HCT116 (cell line): ENCODE data around the gene PNO1. TPM values are rescaled to one million over a fixed set of nuclear protein-coding genes. Genes with fewer than 3 reads are reported as not detected.

Experiments
- ATAC-seq: fragments of 200-7000 bp; cut with Tn5 transposase; 2 replicates; pipeline ENCODE4 v1.9.1; 2020; ENCODE audit warnings: mild to moderate bottlenecking, moderate library complexity
- BruUV-seq: library from RNA; stranded (reverse); fragments of 400-500 nt; replicated peaks from 2 replicates; lab custom pipeline; 2021; lab: Mats Ljungman, UMichigan
- CTCF ChIA-PET: fragments of 300-600 bp; sonication (Branson Sonifier 250); formaldehyde crosslinking; loops from one replicate; lab custom pipeline; 2021; ENCODE audit warnings: antibody characterized with exemption; lab: Charles Lee
- POLR2A ChIA-PET: fragments of 300-600, 350-600 bp; sonication (Branson Sonifier 250); formaldehyde crosslinking; loops from one replicate; lab custom pipeline; 2021; ENCODE audit warnings: antibody characterized with exemption; lab: Charles Lee
- RAD21 ChIA-PET, 2 experiments: fragments of 300-600 bp; sonication (Branson Sonifier 250); formaldehyde crosslinking; loops; one replicate each; lab custom pipeline; 2023; ENCODE audit warnings: low total read pairs in 2 of 2; ENCODE audit not compliant: uncharacterized antibody in 2 of 2, unreplicated experiment in 2 of 2, low non-redundant PET in 1 of 2; lab: Charles Lee
- DNase-seq: peaks from one replicate; pipeline ENCODE4 v3.0.0-alpha.2; 2010; ENCODE audit warnings: low read depth, low spot score
- H2AFZ ChIP-seq: fragments of 200-600 bp; shearing (Covaris generic), sonication (generic); 2 replicates; pipeline ENCODE4 v1.6.1; 2017; ENCODE audit warnings: low read depth, mixed run types, mixed read lengths, antibody characterized with exemption, low read length; ENCODE audit not compliant: poor library complexity, severe bottlenecking
- H3K27ac ChIP-seq: 2 replicates; pipeline ENCODE4 v1.5.1; 2012; ENCODE audit warnings: low read depth, low read length
- H3K27me3 ChIP-seq: fragments of 200-600 bp; sonication (generic); 2 replicates; pipeline ENCODE4 v1.6.1; 2016; ENCODE audit warnings: mixed run types, low read length, mixed read lengths; ENCODE audit not compliant: insufficient read depth
- H3K36me3 ChIP-seq, 2 experiments: fragments of 200-500 bp in 1 of 2; fragments of 200-600 bp in 1 of 2; sonication (Bioruptor generic) in 1 of 2; sonication (generic) in 1 of 2; 2 replicates each; pipeline versions ENCODE4 v1.5.1 to v1.6.1; 2014 to 2016; ENCODE audit warnings: low read length in 2 of 2, inconsistent platforms in 1 of 2, mixed read lengths in 1 of 2, mixed run types in 1 of 2; ENCODE audit not compliant: insufficient read depth in 2 of 2, control insufficient read depth in 1 of 2
- H3K4me1 ChIP-seq, 2 experiments: fragments of 200-600 bp in 1 of 2; sonication (generic) in 1 of 2; 2 replicates each; pipeline versions ENCODE4 v1.5.1 to v1.6.1; 2012 to 2017; ENCODE audit warnings: low read length in 2 of 2, inconsistent platforms in 1 of 2, mild to moderate bottlenecking in 1 of 2, mixed read lengths in 1 of 2, mixed run types in 1 of 2, moderate library complexity in 1 of 2; ENCODE audit not compliant: insufficient read depth in 2 of 2, control insufficient read depth in 1 of 2
- H3K4me2 ChIP-seq: fragments of 200-600 bp; sonication (generic); 2 replicates; pipeline ENCODE4 v1.6.1; 2017; ENCODE audit warnings: mixed run types, low read length, mixed read lengths
- H3K4me3 ChIP-seq, 2 experiments: fragments of 200-600 bp in 1 of 2; sonication (generic) in 1 of 2; replicated peaks in 1 of 2; 2 replicates each; pipeline ENCODE4 v1.5.1; 2011 to 2016; ENCODE audit warnings: low read length in 2 of 2, control low read depth in 1 of 2, low read depth in 1 of 2, mild to moderate bottlenecking in 1 of 2, mixed read lengths in 1 of 2, mixed run types in 1 of 2
- H3K79me2 ChIP-seq: fragments of 200-600 bp; sonication (generic); 2 replicates; pipeline ENCODE4 v1.6.1; 2017; ENCODE audit warnings: mild to moderate bottlenecking, mixed run types, low read length, moderate library complexity, mixed read lengths; ENCODE audit not compliant: insufficient read depth
- H3K9ac ChIP-seq: fragments of 200-600 bp; sonication (generic); 2 replicates; pipeline ENCODE4 v1.6.1; 2016; ENCODE audit warnings: low read length, mixed read lengths
- H3K9me2 ChIP-seq: fragments of 200-600 bp; sonication (generic), shearing (Covaris generic); 2 replicates; pipeline ENCODE4 v1.6.1; 2017; ENCODE audit warnings: mixed run types, mild to moderate bottlenecking, moderate library complexity; ENCODE audit not compliant: insufficient read depth
- H3K9me3 ChIP-seq, 2 experiments: fragments of 200-500 bp in 1 of 2; fragments of 200-600 bp in 1 of 2; sonication (Bioruptor generic) in 1 of 2; sonication (generic) in 1 of 2; 2 replicates each; pipeline ENCODE4 v1.6.1; 2014 to 2017; ENCODE audit warnings: low read length in 2 of 2, mixed read lengths in 2 of 2, inconsistent platforms in 1 of 2, low read depth in 1 of 2, mild to moderate bottlenecking in 1 of 2, mixed run types in 1 of 2, moderate library complexity in 1 of 2; ENCODE audit not compliant: control insufficient read depth in 1 of 2, insufficient read depth in 1 of 2
- H4K20me1 ChIP-seq: fragments of 200-600 bp; sonication (generic), shearing (Covaris generic); 2 replicates; pipeline ENCODE4 v1.6.1; 2017; ENCODE audit warnings: mixed run types, mild to moderate bottlenecking, moderate library complexity; ENCODE audit not compliant: insufficient read depth
- ATF3 ChIP-seq: IDR thresholded peaks from 2 replicates; pipeline ENCODE4 v1.6.1; 2012
- CEBPB ChIP-seq: IDR thresholded peaks from 2 replicates; pipeline ENCODE4 v1.6.1; 2012; ENCODE audit warnings: low read depth
- EGR1 ChIP-seq: IDR thresholded peaks from 2 replicates; pipeline ENCODE4 v1.6.1; 2012; ENCODE audit warnings: low read depth
- EZH2 ChIP-seq: fragments of 200-600 bp; sonication (generic); IDR thresholded peaks from 2 replicates; pipeline ENCODE4 v1.6.1; 2017; ENCODE audit warnings: antibody characterized with exemption, mixed run types
- FOSL1 ChIP-seq: IDR thresholded peaks from 2 replicates; pipeline ENCODE4 v1.6.1; 2012; ENCODE audit warnings: low read depth
- JUND ChIP-seq: IDR thresholded peaks from 2 replicates; pipeline ENCODE4 v1.6.1; 2012
- MAX ChIP-seq: IDR thresholded peaks from 2 replicates; pipeline ENCODE4 v1.6.1; 2012
- POLR2A ChIP-seq: IDR thresholded peaks from 2 replicates; pipeline ENCODE4 v1.7.0; 2011; ENCODE audit warnings: borderline replicate concordance; ENCODE audit not compliant: insufficient read depth, insufficient read length; ENCODE audit errors: extremely low read depth
- REST ChIP-seq: IDR thresholded peaks from 2 replicates; pipeline ENCODE4 v1.6.1; 2012; ENCODE audit warnings: low read depth
- SP1 ChIP-seq: IDR thresholded peaks from 2 replicates; pipeline ENCODE4 v1.6.1; 2012; ENCODE audit warnings: low read depth
- SRF ChIP-seq: IDR thresholded peaks from 2 replicates; pipeline ENCODE4 v1.6.1; 2012; ENCODE audit warnings: low read depth
- TCF7L2 ChIP-seq: IDR thresholded peaks from 2 replicates; pipeline ENCODE4 v1.7.0; 2011; ENCODE audit warnings: borderline replicate concordance, inconsistent platforms; ENCODE audit not compliant: insufficient read depth, insufficient read length; ENCODE audit errors: extremely low read depth
- YY1 ChIP-seq: IDR thresholded peaks from 2 replicates; pipeline ENCODE4 v1.6.1; 2011; ENCODE audit warnings: low read length, low read depth, moderate library complexity, mild to moderate bottlenecking; ENCODE audit not compliant: insufficient replicate concordance; ENCODE audit errors: extremely low read depth
- ZBTB33 ChIP-seq: IDR thresholded peaks from 2 replicates; pipeline ENCODE4 v1.6.1; 2011; ENCODE audit warnings: mild to moderate bottlenecking, low read length, moderate library complexity; ENCODE audit not compliant: insufficient replicate concordance; ENCODE audit errors: extremely low read depth
- ZNF274 ChIP-seq: fragments of 200-500 bp; sonication (Bioruptor generic); IDR thresholded peaks from 2 replicates; pipeline ENCODE4 v1.6.1; 2014; ENCODE audit warnings: mild to moderate bottlenecking, low read depth, low read length, inconsistent platforms
- intact Hi-C: fragments of 100-400 bp; cut with micrococcal nuclease; formaldehyde crosslinking; loops from 2 replicates; pipeline ENCODE4 v1.10.0; 2022
- total RNA-seq: library from RNA; stranded (reverse); gene quantifications from one replicate; pipeline ENCODE4 v1.2.1, GENCODE V29; 2021; ENCODE audit not compliant: unreplicated experiment

Gene PNO1
- total RNA-seq, 1 experiment from 2014 or later: 23.3 TPM

GRCh38 chr2:68172521-68172920, 14.8 kb downstream of the PNO1 start:
- Histone ChIP-seq H3K9me2 (no peaks in the 10 kb centered on the region), H3K27ac (no peak overlapping the region), H3K36me3 (peaks cover 18 to 52% of the 10 kb centered on the region in 2 experiments; a peak in 3 of 4 replicates), H3K4me3 (no peak overlapping the region), H4K20me1 (peaks cover 18% of the 10 kb centered on the region; the same call in 1 of the 2 replicates), H3K4me1 (no peaks in the 10 kb centered on the region), H3K27me3 (no peaks in the 10 kb centered on the region), H3K4me2 (no peak overlapping the region), H3K9ac (no peak overlapping the region), H3K9me3 (no peaks in the 10 kb centered on the region), H2AFZ (no peak overlapping the region), H3K79me2 (peaks cover 56% of the 10 kb centered on the region)
- no TSS peak for BruUV-seq
- no peak for DNase-seq
- TF ChIP-seq REST: no peak
- no peak for TF ChIP-seq MAX
- TF ChIP-seq FOSL1: no peak
- no peak for TF ChIP-seq ZBTB33
- no peak for TF ChIP-seq POLR2A
- TF ChIP-seq TCF7L2: no peak
- no peak for TF ChIP-seq CEBPB
- TF ChIP-seq YY1: no peak
- TF ChIP-seq SRF: no peak
- TF ChIP-seq JUND: no peak
- no peak for TF ChIP-seq EGR1
- no peak for TF ChIP-seq ZNF274
- no peak for TF ChIP-seq SP1
- TF ChIP-seq ATF3: no peak
- no peak for TF ChIP-seq EZH2
- RAD21 ChIA-PET: no interaction called here
- CTCF ChIA-PET: no interaction called here
- intact Hi-C loops: no loop called here
- ATAC-seq: no peak
- POLR2A ChIA-PET: no interaction called here
